HT-29 (cell line): ENCODE measurements around the gene BTG3. TPM values are rescaled to one million over a fixed set of nuclear protein-coding genes. Genes with fewer than 3 reads are reported as not detected.

Source experiments
- DNase-seq: peaks from one replicate; pipeline ENCODE4 v3.0.0-alpha.2; 2015; ENCODE audit warnings: low spot score
- total RNA-seq: library from RNA; depleted of rRNA; stranded (reverse); fragments of >200 nt; shearing (Covaris generic); gene quantifications from 2 replicates; pipeline ENCODE4 v1.2.3, GENCODE V29; 2014; rRNA removed

BTG3 gene, protein sequence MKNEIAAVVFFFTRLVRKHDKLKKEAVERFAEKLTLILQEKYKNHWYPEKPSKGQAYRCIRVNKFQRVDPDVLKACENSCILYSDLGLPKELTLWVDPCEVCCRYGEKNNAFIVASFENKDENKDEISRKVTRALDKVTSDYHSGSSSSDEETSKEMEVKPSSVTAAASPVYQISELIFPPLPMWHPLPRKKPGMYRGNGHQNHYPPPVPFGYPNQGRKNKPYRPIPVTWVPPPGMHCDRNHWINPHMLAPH
- 2.0 and 7.0 TPM in 2 replicates for total RNA-seq

DNA sequence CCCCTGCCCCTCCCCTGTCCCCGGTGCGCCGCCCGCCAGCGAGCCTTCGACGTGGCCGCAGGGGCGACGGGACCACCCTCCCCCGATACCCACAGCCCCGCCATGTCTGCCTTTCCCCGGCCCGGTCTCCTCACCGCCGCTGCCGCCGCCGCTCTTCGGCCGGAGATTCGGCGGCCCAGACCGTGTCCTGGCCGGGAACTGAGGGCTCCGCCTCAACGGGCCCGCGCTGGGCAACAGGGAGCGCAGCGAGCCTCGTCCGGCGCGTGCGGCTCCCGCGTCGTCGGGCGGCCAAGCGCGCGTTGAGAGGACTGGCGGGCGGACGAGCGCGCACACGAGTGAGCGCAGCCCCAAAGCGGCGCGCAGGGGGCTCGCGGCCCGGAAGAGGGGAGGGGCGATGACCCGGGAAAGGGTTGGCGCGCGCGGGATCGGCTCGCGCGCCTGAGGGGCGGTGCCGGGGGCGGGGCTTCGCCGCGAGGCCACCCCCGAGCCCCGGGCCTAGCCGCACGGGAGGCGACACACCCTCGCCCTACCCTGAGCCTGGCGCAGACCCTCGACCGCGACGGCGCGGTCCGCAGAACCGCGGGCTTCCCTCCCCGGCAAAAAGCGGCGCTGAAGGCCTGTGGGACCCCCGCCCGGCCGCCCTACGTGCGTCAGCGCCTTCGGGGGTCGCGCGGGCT lies at the start of gene BTG3:
TSS of gene BTG3 (minus strand) at position 337 of the 677 bp plus-strand sequence. CDS start 3,757 bp downstream, outside the sequence.
- DNase-seq: peak; percentile 48

DNA sequence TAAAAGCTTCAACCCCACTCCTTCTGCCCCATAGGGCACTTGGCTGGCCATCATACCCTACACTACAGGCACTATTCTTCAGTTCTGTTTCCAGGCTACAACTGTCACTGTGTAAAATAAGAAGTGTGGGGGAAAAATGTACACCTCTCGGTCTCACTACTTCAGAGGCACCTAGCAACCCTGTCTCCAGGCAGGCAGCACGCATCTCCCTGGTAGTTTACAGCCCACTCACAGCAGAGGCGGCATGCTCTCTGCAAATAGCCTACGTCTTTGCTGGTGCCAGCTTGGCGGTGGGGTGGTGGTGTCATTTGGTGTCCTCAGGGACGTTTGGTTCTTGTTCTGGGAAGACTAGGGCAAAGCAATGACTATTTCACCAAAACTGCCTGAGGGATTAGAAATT lies 48.2 kb upstream of the BTG3 start:
- DNase-seq: no peak

DNA sequence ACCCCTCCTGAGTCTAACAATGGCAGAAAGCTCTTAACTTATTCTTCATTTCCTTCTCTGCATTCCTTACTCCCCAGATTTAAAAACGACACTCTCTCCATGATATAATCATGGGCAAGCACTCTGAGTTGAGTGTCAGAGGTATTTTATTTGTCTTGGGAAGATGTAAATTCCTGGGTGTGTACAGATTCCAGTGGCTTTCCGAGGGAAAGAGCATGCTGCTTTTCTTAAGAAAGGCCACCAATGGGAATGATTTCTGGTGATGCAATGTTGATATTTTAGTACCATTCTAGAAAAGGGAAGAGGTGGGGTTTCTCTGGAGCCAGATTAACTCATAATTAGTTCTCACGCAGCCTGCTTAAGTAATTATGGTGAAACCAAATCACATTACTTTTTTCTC lies 47.8 kb upstream of the BTG3 start:
- no peak for DNase-seq

DNA sequence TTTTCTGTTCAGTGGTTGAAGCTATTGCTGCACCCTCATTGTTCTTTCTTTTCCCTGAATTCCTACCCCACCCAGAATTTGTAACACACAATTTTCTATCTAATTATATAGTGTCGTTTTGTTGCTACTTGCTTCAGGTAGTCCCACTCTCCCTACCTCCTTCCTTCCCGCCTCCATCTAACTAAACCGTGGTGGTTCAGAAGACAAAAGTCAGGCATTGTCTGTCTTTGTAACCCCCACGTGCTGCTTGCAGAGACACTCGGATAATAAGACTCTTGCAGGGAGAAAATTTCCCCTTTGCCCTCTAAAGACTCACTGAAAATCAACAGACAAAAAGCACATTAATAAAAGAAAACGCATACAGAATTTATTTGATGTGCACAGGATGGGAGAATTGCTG lies 46.2 kb upstream of the BTG3 start:
- no peak for DNase-seq

DNA sequence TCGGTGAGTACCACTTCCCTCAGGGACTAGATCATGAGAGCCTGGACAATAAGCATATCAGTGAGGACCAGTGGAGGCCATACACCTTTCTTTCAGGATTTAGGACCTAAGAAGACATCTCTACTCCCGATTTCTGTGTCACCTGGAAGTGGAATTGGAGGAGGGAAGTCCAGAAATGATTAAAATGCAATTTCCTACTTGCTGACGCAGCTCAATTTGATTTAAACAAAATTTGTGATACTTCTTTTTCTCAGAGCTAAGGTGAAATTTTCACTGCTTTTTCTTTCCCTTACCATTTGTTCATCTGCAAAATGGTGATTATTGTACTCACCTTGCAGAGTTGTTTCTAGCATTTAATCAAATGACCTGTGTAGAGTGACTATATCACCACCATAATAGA lies 38.8 kb upstream of the BTG3 start:
- DNase-seq: no peak

DNA sequence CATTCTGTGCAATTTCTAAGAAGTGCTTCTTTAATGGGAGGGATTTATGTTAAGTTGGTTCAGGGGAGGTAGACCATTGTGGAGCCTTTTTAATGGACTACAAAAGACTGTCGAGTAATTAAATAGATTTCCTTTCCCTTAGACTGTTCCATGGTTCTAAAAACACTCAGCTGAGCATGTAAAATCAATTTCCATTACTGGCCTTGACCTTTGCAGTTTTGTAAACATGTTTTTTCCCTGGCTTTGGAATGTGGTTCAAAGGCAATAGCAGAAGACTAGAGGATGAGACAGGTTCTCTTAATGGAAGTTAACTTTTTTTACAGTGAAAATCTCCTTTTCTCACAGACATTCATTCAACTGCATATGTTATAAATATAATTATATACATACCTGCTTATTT lies 37.6 kb upstream of the BTG3 start:
- DNase-seq: no peak

DNA sequence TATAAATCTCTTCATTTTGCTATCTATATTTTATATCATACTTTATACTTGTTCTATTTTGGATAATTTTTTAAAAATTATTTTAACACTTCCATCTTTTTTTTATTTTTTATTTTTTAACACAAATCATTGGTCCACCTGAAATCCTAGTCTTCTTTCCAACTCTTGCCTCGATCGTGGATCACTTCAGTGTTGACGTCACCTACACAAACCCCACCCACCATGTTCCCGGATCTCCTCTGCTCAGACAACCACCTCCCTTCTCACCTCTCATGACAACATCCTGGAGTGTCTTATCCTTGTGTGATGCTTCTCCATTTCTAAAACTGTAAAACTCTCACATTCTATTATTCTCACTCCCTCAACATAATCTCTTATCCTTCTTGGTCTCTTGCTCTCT lies 34.1 kb upstream of the BTG3 start:
- no peak for DNase-seq

DNA sequence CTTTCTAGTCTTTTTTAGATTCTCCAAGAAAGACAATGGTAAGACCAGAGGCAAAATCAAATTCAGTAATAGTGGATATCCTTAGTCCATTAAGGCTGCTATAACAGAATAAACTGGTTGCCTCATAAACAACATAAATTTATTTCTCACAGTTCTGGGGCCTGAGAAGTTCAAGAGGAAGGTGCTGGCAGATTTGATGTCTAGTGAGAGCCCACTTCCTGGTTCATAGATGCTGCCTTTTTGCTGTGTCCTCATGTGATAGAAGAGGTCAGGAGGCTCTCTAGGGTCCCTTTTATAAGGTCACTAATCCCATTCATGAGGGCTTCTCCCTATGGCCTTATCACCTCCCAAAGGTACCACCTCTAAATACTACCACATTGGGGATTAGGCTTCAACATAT lies 31.5 kb upstream of the BTG3 start:
- no peak for DNase-seq

DNA sequence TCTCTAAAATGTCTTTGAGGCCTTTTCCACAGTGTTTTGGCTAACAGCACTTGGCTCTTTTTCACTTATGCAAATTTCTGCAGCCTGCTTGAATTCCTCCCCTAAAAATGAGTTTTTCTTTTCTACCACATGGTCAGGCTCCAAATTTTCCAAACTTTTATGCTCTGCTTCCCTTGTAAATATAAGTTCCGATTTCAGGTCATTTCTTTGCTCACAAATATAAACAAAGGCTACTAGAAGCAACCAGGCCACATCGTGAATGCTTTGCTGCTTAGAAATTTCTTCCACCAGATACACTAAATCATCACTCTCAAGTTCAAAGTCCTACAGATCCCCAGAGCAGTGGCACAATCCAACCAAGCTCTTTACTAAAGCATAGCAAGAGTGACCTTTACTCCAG lies 28.1 kb upstream of the BTG3 start:
- no peak for DNase-seq

DNA sequence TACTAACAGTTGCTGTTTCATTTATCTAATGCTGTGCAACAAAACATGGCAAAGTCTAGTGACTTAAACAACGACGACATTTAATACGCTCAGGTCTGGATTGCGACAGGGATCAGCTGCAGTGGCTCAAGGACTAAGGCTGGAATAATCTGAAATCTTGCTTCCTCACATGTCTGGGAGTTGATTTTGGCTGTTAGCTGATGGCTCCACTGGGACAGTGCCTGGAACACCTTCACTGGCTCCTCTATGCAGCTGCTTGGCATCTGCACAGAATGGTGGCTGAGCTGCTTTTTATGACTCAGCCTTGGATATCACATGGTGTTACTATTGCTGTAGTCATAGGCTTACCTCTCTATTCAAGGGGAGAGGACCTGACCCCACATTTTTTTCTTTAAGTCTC lies 24.0 kb upstream of the BTG3 start:
- no peak for DNase-seq

DNA sequence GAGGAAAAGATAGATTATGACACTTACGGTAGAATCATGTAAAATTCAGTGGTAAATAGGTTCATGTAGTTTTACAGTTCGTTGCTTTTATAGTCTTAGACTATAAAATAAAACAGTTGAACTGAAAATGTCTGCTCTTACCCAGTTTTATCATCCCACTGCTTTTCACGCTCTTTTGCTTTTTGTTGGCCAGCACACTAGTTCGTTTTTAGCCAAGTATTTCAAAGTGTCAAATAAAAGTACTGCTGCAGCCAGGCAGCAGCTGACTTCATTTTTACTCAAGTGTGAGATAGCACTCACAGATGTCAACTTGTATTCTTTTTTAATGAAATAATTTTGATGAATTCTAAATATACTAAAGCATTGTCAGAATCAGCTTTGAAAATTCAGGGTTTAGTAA lies 18.5 kb upstream of the BTG3 start:
- no peak for DNase-seq

DNA sequence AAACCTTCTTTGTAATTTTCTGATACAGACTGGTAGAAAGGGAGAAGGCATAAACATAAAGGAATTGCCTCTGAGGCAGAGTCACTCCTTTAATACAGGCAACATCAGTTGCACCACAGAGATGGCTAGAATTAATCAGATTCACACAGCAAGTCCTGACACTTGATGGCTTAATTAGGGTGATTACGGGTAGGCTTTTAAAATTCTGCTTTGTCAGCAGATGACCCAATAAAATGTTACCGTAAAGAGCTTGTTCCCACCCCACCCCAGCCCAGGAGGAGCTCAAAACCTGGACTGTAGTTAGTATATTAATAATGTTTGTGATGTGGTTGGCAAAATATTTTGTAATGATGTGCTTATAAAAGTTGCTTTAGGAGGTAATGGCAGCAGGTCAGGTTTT lies 9.3 kb upstream of the BTG3 start:
- DNase-seq: no peak

DNA sequence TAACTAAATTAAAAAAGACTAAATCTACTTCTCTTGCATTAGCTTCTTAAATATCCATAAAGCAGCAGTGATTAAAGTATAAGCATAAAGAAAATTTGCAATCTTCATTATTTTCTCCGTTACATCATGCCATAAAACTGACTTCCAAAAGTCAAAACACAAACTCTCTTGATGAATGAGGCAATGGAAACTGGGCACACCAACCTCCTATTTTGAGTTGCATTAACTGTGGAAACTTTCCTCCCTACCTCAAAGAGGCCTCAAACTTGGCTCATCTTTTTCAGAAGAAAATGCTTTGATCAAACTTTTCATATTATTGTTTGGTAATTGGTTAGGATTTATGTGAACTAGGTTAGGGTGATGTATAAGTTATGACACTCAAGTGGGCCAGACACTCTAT lies 4.1 kb upstream of the BTG3 start:
- DNase-seq: no peak

DNA sequence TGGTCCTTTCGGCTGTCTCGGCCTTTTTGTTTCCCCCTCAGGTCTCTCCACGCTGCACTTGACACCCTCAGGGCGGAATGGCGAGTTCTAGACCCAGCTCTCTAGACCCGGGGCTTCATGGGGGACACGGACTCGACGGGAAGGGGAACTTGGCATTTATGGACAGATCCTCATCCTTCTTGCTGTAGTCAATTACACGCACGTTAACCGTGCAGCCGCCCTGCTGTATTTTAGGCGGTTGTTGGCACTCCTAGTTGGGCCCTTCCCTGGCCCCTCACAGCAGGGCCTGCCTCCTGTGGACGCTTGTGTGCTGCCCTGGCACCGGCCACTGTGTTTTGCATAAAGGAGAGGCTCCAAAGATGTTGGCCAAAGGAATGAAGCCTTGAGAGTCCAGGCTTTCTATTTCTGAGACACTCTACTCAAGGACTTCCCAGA lies 558 bp upstream of the BTG3 start:
- DNase-seq: peak; percentile 1

DNA sequence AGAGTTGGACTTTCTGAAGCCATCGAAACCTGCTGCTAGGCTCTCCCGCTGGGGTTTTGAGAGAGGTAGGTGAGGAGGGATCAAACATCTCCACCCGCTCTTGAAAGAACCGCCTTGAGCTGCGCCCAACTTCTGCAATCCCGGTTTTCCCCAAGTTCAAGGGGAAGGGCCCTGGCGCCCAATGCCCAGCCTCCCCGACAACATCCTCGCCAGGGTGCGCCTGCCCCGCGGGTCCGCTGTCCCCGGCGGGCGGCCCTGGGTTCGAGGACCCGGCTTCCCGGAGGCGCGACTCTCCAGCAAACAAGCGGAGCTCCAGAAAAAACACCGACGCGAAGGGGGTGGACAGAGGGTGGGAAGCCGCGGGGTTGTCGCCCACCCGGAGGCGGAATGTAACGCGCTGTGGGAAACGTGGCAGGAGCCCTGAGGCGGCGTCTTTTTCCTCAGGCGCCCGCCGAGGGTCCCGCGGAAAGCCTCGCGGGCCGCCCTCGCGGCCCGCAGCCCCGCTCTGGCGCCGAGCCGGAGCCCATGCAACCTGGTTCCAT lies 607 bp downstream of the BTG3 start:
- DNase-seq: peak; percentile 40

DNA sequence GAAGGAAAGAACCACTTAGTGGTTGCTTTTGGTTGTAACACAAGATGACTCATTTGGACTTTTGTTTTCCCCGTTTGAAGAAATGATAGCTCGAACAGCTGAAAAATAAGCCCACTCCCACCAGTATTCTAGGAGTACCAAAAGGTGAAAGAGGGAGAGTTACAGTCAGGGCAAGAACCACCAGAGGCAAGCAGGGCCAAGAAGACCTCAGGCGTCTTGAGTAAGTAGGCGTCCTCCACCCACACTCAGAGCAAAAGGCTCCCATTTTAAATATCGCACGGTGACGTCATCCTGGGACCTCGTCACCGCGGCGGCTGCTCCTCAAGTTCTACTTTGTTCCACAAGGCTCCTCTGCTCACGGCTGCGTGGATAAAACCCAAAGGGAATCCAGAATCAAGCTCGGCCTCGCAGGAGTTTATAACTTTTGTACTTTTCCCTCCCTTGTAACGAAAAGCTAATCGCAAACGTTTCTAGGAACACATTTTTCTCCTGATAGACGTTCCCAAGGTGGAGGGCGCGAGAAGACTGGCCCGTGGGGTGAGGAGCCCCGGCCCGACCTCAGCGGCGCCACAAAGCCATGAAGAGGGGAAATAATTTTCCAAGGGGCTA lies 1.2 kb downstream of the BTG3 start:
- DNase-seq: peak; percentile 74

DNA sequence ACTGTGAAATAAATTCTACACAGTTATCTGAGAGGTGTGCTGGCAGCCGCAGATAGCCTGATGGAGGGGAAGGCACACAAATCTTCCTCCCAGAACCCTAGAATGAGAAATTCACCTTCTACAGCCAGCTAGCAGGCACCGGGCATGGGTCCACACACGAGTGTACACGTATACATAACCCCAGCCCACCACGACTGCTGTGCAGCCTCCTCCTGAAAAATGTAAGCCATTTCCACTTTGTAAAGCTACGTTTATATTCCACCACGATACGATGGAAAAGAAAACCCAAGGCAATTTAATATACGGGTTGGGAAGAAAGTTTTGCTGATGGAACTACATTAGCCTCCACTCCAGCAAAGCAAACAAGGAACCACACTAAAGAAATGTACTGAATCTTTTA lies 1.8 kb downstream of the BTG3 start:
- no peak for DNase-seq

DNA sequence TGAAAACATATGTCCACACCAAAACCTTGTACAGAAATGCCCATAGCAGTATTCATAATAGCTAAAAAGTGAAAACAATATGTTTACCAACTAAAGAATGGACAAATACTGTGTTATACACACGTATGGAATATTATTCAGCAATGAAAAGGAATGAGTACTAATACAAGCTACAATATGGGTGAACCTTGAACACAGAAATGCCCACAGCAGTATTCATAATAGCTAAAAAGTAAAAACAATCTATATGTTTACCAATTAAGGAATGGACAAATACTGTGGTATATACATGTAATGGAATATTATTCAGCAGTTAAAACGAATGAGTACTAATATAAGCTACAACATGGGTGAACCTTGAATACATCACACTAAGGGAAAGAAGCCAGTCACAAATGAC lies 3.0 kb downstream of the BTG3 start:
- no peak for DNase-seq

DNA sequence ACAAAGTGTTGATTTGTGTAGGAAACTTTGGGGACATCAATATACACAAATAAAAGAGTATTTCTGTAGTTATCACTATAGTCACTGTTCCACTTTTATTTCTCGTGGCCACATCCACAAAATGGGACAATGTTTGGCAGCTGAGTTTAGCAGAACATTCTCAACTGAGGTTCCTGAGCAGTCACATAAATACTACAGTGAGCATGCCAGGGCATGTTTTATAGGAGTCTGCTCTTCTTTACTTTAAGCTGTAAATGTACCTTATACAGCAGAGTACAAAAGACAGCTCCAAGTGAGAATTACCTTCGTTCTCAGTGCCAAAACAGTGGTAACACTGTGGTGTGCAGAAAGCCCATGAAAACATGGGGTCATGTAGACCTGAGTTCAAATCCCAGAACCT lies 5.0 kb downstream of the BTG3 start:
- DNase-seq: no peak

DNA sequence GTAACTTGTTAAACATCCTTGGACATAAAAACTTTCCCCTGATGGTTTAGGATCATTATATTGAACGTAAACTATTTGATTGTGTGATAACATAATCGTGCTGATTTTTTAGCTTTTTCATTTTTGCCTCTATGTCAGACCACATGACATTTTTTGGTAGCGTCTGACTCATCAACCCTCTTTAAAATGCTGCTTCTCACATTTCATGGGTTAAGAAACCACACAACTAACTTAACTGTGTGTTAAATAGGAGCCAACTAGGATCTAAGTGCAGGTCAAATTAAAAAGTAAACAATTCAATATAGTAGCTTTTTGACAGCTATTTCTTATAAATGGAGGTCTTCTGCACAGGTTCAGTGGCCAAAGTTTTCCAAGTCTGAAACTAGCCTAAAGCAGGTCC lies 9.8 kb downstream of the BTG3 start:
- DNase-seq: no peak

DNA sequence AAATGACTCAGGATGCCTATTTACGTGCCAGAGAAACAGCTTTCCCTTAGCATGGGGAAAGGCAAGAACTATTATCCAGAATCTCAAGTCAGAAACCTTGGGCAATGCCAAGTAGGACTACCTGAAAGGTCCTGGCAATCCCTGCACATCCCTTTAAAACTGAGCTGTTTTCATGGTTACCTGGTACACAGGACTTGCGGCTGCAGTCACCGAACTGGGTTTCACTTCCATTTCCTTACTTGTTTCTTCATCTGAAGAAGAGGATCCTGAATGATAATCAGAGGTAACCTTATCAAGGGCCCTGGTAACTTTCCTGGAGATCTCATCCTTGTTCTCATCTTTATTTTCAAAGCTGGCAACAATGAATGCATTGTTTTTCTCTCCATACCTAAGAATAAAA lies 14.3 kb downstream of the BTG3 start:
- DNase-seq: no peak

DNA sequence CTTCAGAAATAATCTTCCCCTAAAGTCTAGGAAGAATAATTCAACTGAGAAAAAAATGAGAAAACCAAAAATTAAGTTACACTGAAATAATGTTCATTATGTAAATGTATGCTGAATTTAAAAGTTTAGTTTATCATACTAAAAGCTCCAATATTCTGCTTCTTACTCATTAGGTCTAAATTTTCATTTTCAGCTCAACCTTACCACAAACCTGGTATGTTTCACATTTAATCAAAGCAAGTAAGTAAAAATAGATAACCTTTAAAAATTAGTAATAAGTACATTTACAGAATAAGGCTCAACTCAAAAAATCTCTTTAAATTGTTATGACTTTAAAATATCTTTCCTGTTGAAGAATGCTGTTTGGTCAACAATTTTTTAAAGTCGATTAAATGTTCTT lies 15.0 kb downstream of the BTG3 start:
- DNase-seq: no peak

DNA sequence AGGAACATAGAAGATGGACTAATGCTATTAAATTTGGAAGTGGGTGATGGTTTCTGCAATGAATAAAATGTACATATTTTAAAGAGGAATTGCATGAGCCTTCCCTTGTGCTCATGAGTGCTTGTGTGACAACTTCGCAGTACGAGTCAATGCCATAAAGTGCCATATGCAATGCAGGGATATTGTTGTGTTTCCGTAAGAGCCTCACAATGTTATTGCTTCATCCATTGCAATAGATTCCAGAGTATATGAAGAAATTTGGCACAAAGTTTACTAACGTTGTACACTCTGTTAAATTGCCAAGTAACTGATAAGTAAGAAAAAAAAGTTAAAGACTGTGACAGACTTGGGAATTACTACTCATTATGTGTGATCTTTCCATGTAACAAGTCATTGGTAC lies 22.3 kb downstream of the BTG3 start:
- no peak for DNase-seq
